Right lobe of liver (tissue), 6 donors: ENCODE measurements around the gene CEACAM19. TPM values are rescaled to one million over a fixed set of nuclear protein-coding genes. Genes with fewer than 3 reads are reported as not detected.
A peak's percentile ranks its signal among the peaks of the same experiment; 100 is the strongest.
"Not testable (repeated sequence)": the region's sequence is repeated elsewhere in the genome, so short reads cannot be mapped to it uniquely, and the experiment has no call there.

Experiments used
- ATAC-seq, 4 donors: fragments of 200-7000 bp; cut with Tn5 transposase; one replicate each; pipeline ENCODE4 v1.9.1; 2020; ENCODE audit warnings: mild to moderate bottlenecking in 4 of 4, moderate library complexity in 4 of 4
- DNase-seq, 3 donors: peaks; one replicate each; pipeline ENCODE4 v3.0.0-alpha.2; 2020
- H3K27ac ChIP-seq, 3 donors: fragments of 200-600 bp; one replicate each; pipeline ENCODE4 v1.8.0; 2022
- H3K27me3 ChIP-seq, 2 donors: fragments of 200-600 bp; one replicate each; pipeline ENCODE4 v1.8.0; 2022
- H3K36me3 ChIP-seq, 4 donors: fragments of 200-600 bp; sonication (generic) in 1 of 4; one replicate each; pipeline versions ENCODE4 v1.5.1 to v1.8.0; 2017 to 2022; ENCODE audit warnings: control low read depth in 1 of 4
- H3K4me1 ChIP-seq, 4 donors: fragments of 200-600 bp; sonication (generic) in 1 of 4; one replicate each; pipeline versions ENCODE4 v1.5.1 to v1.8.0; 2017 to 2022; ENCODE audit warnings: control low read depth in 1 of 4
- H3K4me3 ChIP-seq, 3 donors: fragments of 200-600 bp; one replicate each; pipeline ENCODE4 v1.8.0; 2022
- H3K9me3 ChIP-seq, 4 donors: fragments of 200-600 bp; sonication (generic) in 1 of 4; one replicate each; pipeline versions ENCODE4 v1.5.1 to v1.8.0; 2017 to 2022; ENCODE audit warnings: control low read depth in 1 of 4
- POLR2A ChIP-seq: fragments of 450-650 bp; IDR thresholded peaks from one replicate; pipeline ENCODE4 v1.6.1; 2017; ENCODE audit warnings: antibody characterized with exemption, mild to moderate bottlenecking
- WGBS: methylation state at CpG from one replicate; pipeline ENCODE4 v1.1.6; 2018; ENCODE audit warnings: low coverage, low lambda C conversion rate; ENCODE audit not compliant: insufficient coverage; ENCODE audit errors: missing lambda C conversion rate; 5-methylcytosine and 5-hydroxymethylcytosine counted together
- intact Hi-C, 2 donors: fragments of 100-400 bp; cut with DNase I; formaldehyde crosslinking; loops; one replicate each; pipeline versions ENCODE4 v1.11.2 to v1.14.1; 2022
- total RNA-seq, 6 experiments: library from RNA; depleted of rRNA in 2 of 6; stranded (reverse); fragments of >200 nt in 2 of 6; fragmentation: NEBNext Ultra II Directional in 3 of 6; extraction: Animal tissue kit (Norgen Biotek cat#: 25700) in 3 of 6; gene quantifications; one replicate each; pipeline versions ENCODE4 v1.1.0 to v1.2.4, GENCODE V29; 2016 to 2023
- TF ChIP-seq, protein P1 (sequence below), 4 donors: fragments of 200-600 bp in 3 of 4; fragments of 450-650 bp in 1 of 4; IDR thresholded peaks; one replicate each; pipeline versions ENCODE4 v1.5.1 to v1.8.0; 2016 to 2022; ENCODE audit warnings: antibody characterized with exemption in 4 of 4, mild to moderate bottlenecking in 2 of 4
- donor health status: DM: no; HTN: yes; CAD: no.
- donor health status: DM: no; HTN: no; CAD: no.
- donor health status: DM: no; HTN: no; CAD: no.
- donor health status: DM: no; HTN: yes; CAD: no.
- donor health status: DM: no; HTN: yes; CAD: no.

CEACAM19 gene
- total RNA-seq, 6 experiments from 2014 or later: 3.3 to 9.0 (median 4.5) TPM

DNA sequence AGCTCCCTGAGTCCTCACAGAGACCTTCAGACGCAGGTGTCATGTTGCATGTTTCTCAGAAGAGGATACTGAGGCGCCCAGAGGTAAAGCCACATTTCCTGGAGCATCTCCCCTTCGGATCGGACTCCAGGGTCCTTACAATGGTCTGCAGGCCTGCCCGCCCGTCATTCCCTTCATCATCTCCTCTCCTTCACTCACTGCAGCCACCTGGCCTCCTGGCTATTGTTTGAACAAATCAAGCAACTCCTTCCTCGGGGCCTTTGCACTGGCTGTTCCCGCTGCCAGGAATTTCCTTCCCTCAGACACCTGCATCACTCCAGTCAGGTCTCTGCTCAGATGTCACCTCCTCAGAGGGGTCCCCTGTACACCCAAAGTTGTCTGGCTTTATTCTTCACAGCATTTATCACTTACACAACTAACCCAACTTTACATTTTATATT, 48.0 kb downstream of the CEACAM19 start:
- peak overlapping the region in 2 of 3 donors; percentile 47 to 70 for H3K27ac ChIP-seq
- WGBS: 29% methylated on average over 2 of the region's 8 CpGs
- ATAC-seq (no peak), DNase-seq (no peak)
- peaks cover 0 to 46% (median 21%) of the 10 kb centered on the region in 4 donors for H3K4me1 ChIP-seq
- peaks cover 0 to 15% (median 0%) of the 10 kb centered on the region in 4 donors for H3K36me3 ChIP-seq
- TF ChIP-seq, protein P1, sequence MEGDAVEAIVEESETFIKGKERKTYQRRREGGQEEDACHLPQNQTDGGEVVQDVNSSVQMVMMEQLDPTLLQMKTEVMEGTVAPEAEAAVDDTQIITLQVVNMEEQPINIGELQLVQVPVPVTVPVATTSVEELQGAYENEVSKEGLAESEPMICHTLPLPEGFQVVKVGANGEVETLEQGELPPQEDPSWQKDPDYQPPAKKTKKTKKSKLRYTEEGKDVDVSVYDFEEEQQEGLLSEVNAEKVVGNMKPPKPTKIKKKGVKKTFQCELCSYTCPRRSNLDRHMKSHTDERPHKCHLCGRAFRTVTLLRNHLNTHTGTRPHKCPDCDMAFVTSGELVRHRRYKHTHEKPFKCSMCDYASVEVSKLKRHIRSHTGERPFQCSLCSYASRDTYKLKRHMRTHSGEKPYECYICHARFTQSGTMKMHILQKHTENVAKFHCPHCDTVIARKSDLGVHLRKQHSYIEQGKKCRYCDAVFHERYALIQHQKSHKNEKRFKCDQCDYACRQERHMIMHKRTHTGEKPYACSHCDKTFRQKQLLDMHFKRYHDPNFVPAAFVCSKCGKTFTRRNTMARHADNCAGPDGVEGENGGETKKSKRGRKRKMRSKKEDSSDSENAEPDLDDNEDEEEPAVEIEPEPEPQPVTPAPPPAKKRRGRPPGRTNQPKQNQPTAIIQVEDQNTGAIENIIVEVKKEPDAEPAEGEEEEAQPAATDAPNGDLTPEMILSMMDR (IDR thresholded peaks at IDR 0.05): no peak
- no peak for TF ChIP-seq POLR2A
- intact Hi-C loops: no loop called here
- H3K27me3 ChIP-seq: no peaks in the 10 kb centered on the region
- no peaks in the 10 kb centered on the region for H3K9me3 ChIP-seq
- H3K4me3 ChIP-seq: no peak overlapping the region

DNA sequence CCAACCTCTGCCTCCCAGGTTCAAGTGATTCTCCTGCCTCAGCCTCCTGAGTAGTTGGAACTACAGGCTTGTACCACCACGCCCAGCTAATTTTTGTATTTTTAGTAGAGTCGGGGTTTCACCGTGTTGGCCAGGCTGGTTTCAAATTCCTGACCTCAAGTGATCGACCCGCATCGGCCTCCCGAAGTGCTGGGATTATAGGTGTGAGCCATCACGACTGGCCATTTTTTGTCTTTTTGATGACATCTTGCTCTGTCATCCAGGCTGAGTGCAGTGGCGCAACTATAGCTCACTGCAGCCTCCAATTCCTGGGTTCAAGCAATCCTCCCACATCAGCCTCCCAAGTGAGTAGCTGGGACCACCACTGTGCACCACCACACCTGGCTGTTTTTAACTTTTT, 49.1 kb downstream of the CEACAM19 start:
- not testable (repeated sequence) for DNase-seq, H3K9me3 ChIP-seq, ATAC-seq, H3K27ac ChIP-seq, H3K27me3 ChIP-seq, H3K36me3 ChIP-seq, H3K4me3 ChIP-seq
- peaks cover 0 to 55% (median 21%) of the 10 kb centered on the region in 4 donors for H3K4me1 ChIP-seq
- intact Hi-C loops: loop anchor here in 1 of 2 donors (5.0 kb wide), 1 partner anchor 52 kb away; no protein-coding TSS in a partner anchor
- WGBS: 96% methylated on average over 4 of the region's 9 CpGs

DNA sequence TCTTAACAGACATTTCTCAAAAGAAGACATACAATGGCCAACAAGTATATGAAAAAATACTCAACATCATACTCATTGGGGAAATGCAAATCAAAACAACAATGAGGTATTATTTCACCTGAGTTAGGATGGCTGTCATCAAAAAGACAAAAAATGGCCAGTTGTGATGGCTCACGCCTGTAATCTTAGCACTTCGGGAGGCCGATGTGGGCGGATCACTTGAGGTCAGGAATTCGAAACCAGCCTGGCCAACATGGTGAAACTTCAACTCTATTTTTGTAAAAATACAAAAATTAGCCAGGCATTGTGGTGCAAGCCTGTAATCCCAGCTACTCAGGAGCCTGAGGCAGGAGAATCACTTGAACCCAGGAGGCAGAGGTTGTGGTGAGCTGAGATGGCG, 49.7 kb downstream of the CEACAM19 start:
- Histone ChIP-seq H3K9me3 (no peaks in the 10 kb centered on the region), H3K36me3 (peaks cover 0 to 1% (median 0%) of the 10 kb centered on the region in 4 donors), H3K27ac (no peak overlapping the region), H3K27me3 (no peaks in the 10 kb centered on the region), H3K4me1 (peaks cover 0 to 61% (median 24%) of the 10 kb centered on the region in 4 donors), H3K4me3 (no peak overlapping the region)
- TF ChIP-seq POLR2A: no peak
- TF ChIP-seq, protein P1 (IDR thresholded peaks at IDR 0.05): no peak
- 45% methylated on average over 3 of the region's 6 CpGs for WGBS
- no peak for ATAC-seq
- DNase-seq: no peak
- intact Hi-C loops: loop anchor here in 1 of 2 donors (5.0 kb wide), 1 partner anchor 51 kb away; no protein-coding TSS in a partner anchor

DNA sequence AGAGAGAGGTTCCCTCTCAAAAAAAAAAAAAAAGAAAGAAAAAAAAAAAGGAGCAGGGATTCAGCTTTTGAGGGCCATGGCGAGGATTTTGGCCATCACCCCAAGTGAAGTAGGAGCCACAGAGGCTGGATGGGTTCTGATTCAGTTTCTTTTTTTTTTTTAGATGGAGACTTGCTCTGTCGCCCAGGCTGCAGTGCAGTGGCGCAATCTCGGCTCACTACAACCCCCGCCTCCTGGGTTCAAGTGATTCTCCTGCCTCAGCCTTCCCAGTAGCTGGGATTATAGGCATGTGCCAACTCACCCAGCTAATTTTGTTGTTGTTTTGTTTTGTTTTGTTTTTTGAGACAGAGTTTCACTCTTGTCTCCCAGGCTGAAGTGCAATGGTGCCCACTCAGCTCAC, 50.1 kb downstream of the CEACAM19 start:
- not testable (repeated sequence) for H3K27me3 ChIP-seq, ATAC-seq, H3K4me3 ChIP-seq, H3K36me3 ChIP-seq, H3K9me3 ChIP-seq, DNase-seq
- 47% methylated on average over 5 of the region's 5 CpGs for WGBS
- intact Hi-C loops: loop anchor here in 1 of 2 donors (5.0 kb wide), 1 partner anchor 51 kb away; no protein-coding TSS in a partner anchor
- Histone ChIP-seq H3K4me1 (peaks cover 0 to 65% (median 26%) of the 10 kb centered on the region in 4 donors), H3K27ac (peak overlapping the region in 1 of 3 donors; percentile 91)

DNA sequence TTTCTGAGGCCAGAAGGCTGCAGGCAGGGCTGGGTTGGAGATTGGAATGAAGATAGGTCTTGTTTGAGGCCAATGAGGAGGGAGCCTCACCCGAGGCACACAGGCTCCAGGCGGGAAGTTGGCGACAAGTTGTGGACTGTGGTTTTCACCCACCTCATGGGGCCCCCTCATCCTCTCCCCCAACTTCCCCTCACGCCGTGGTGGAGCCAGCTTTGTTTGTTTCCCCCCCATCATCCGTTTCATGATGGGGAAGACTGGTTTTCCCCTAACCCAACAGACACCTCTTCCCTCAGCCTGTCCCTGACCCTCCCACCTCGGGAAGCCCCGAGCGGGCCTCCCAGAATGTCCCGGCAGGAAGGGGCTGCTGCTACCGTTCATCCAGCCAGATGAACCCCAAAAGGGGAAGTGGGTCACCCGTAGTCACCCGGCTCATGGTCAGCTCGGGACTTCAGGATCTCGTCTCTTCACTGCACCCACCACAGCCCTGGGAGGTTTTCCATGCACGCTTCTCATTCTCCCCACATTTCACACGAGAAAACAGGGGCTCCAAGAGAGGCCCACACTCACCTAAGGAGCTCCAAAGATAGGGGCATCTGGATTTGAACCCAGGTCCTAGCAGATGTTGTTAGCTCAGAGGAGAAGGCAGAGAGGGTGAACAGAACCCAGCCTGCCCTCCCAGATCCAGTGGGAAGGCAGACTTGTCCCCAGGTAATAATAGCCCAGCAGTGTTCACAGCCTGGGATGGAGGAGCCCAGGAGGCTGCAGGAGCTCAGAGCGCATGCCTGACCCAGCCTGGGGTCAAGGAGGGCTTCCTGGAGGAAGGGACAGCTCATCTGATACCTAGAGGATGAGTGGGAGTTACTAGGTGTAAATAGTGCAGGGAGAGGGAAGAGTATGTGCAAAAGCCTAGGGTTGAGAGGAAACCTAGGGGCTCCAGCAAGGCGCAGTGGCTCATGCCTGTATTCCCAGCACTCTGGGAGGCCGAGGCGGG, 51.1 kb downstream of the CEACAM19 start:
- Histone ChIP-seq H3K4me1 (peaks cover 0 to 73% (median 26%) of the 10 kb centered on the region in 4 donors), H3K27me3 (no peaks in the 10 kb centered on the region), H3K36me3 (no peaks in the 10 kb centered on the region), H3K4me3 (peak overlapping the region; percentile 29 to 56 (median 35)), H3K27ac (peak overlapping the region in 2 of 3 donors; percentile 28 to 91), H3K9me3 (no peaks in the 10 kb centered on the region)
- WGBS: 33% methylated on average over 14 of the region's 21 CpGs
- ATAC-seq (no peak), DNase-seq (peak; percentile 48 to 57 (median 48))
- intact Hi-C loops: loop anchor here in 1 of 2 donors (5.0 kb wide), 1 partner anchor 50 kb away; no protein-coding TSS in a partner anchor
- TF ChIP-seq POLR2A: no peak
- TF ChIP-seq, protein P1 (IDR thresholded peaks at IDR 0.05): no peak
